HL-60/S4 (cell line): Measurements from ENCODE around the gene THSD4.

Experiments used
- in situ Hi-C: fragments of 300-500 bp; cut with MboI; formaldehyde crosslinking; loops from 2 replicates; pipeline ENCODE4 v1.14.3; 2022; ENCODE audit warnings: low sequenced_read_pairs

Gene THSD4

DNA sequence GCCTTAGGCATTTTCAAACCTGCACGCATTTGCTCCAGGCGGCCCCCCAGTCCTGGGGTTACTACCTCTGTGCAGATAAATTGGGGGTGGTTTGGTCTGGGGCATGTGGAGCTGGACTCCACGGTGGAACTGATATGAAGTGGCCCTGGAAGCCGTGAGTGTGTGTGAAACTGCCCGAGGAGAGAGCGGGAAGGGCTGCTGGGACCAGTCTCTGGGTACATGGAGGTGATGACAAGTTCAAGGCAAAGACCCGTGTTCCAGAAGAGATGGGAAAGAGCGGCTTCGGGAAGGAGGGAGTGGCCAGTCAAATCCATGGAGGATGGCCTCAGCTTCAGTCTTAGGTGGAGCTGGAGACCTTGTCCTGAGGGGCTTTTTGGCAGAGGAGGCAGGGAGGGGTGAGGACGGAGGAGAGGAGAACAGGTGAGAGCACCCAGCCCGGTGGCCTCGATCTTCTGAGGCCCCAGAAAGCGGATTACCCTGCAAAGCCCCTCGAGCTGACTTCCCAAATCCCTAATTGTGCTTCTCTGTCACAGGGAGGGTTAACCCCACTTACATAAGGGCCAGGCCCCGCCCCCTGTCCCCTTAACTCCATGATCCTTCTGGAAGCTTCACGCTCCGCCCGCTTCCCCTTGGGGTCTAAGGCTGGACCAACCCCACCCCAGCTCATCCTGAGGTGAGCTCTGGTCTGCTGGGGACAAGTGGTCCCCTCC, 693.2 kb downstream of the THSD4 start:
- in situ Hi-C loops, result no loop called here

DNA sequence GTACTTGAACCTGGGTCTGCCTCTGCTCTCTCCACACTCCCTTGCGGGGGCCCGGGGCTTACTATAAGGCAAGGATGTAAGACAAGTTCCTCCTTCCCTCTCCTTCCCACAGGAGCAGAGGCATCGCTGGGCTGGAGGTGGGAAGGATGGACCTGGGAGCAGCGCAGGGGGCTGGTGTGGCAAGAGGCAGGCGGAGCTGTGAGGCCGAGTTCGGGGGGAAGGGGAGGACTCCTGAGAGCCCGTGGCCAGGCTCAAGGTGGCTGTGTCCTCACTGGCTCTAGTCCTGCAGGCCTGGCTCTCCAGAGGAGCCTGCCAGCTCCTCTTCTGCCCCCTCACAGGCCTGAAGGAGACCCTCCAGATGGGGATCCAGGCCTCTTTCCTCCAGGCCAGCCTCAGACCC, 694.1 kb downstream of the THSD4 start:
- in situ Hi-C loops, result no loop called here

DNA sequence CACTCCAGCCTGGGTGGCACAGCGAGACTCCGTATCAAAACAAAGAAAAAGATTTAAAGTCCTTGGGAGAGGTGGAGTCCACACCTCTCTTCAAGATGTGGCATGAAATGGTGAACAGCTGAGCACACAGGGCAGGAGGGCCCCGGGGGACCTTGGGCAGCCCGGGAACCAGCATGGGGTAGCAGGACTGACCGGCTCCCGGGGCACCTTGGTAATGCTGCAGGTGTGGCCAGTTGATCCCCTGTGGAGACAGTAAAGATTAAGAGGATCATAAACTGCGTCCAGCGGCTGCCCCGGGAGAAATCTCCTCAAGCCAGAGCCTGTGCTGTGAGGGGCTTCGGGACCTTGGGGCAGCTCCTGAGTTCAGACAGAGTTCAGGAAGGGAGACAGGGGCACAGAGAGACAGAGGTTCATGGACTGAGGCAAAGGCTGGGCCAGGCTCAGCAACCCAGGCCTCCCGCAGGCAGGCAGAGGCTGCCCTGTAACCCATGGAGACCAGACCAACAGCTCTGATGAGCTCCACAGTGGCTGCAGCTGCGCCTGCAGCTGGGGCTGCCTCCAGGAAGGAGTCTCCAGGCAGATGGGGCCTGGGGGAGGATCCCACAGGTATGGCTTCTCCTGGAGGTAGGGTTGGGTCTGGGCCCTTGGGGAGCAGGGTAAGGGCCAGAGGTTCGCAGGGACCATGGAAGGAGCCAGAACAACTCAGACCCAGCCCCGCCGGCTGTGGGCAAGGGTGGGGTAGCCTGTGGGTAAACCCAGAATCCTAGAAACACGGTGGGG, 695.2 kb downstream of the THSD4 start, which contains the start of gene NR2E3:
TSS of gene NR2E3 (plus strand) at position 299 of the 780 bp plus-strand sequence. CDS start at position 489, 190 bp downstream.
- in situ Hi-C loops, result no loop called here

DNA sequence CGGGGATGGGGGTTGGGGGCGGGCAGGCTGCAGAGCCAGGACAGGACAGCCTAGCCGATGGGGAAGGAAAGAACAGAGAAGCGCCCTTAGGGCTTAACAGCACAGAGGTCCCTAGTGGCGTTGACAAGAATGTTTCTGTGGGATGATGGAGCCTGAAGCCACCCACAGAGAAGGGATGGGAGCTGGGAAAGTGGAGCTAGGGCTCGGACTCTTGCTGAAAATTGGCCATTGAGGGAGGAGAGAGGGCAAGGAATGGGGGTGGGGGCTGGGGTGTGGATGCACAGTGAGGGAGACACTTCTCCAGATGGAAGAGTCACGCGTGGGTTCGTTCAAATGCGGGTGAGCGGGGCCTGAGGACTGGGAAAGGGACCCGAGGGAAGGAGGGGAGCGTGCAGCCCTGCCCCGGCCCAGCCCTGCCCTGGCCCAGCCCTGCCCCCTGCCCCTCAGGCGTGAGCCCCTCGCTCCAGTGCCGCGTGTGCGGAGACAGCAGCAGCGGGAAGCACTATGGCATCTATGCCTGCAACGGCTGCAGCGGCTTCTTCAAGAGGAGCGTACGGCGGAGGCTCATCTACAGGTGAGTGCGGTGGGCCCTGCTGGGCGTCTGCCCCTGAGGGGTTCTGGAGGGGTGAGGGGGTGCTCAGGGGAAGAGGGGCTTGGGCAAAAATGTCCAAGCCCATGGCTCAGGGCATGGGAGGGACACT, 695.9 kb downstream of the THSD4 start:
- in situ Hi-C loops, result no loop called here

DNA sequence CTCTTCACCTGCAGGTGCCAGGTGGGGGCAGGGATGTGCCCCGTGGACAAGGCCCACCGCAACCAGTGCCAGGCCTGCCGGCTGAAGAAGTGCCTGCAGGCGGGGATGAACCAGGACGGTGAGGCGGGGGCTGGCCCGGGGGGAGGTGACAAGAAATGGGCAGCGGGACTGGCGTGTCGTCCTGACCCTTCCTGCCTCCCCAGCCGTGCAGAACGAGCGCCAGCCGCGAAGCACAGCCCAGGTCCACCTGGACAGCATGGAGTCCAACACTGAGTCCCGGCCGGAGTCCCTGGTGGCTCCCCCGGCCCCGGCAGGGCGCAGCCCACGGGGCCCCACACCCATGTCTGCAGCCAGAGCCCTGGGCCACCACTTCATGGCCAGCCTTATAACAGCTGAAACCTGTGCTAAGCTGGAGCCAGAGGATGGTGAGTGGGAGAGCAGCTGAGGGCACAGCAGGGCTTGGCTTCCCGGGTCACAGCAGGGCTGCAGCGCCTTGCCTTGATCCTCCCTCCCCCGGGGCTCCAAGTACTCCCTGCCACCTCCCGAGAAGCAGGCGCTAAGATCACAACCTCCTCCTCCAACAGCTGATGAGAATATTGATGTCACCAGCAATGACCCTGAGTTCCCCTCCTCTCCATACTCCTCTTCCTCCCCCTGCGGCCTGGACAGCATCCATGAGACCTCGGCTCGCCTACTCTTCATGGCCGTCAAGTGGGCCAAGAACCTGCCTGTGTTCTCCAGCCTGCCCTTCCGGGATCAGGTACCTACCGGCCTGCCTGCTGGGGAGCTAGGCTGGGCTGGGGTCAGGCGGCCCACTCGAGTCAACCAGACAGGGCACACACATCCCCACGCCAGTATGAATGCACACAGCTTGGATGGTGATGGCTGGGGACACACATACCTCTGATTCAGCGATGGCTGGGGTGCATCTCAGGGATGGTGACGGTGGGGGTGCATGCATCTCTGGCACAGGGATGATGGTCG, 696.8 kb downstream of the THSD4 start:
- in situ Hi-C loops, result no loop called here

DNA sequence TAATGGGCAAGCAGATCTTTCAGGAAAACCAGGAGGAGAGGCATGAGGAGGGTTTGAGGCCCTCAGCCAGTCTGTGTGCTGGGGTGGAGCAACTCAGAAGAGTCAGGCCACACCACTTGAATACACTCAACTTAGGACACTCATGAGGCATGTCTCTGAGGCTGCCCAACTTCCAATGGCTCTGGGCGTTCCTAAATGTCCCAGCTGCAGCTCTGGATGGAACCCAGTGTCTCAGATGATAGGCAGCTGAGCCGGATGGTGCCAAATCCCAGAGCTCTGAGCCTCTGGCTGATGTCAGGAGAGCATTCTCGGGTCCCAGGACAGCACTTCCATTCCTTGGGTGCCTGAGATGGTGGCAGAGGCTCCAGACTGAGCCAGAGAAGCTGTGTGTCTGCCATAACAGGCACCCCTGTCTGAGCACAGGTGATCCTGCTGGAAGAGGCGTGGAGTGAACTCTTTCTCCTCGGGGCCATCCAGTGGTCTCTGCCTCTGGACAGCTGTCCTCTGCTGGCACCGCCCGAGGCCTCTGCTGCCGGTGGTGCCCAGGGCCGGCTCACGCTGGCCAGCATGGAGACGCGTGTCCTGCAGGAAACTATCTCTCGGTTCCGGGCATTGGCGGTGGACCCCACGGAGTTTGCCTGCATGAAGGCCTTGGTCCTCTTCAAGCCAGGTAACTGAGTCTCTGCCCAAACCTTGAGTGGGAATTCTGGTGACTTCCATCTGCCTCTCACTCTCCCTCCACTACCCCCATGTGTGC, 697.9 kb downstream of the THSD4 start:
- in situ Hi-C loops, result no loop called here

DNA sequence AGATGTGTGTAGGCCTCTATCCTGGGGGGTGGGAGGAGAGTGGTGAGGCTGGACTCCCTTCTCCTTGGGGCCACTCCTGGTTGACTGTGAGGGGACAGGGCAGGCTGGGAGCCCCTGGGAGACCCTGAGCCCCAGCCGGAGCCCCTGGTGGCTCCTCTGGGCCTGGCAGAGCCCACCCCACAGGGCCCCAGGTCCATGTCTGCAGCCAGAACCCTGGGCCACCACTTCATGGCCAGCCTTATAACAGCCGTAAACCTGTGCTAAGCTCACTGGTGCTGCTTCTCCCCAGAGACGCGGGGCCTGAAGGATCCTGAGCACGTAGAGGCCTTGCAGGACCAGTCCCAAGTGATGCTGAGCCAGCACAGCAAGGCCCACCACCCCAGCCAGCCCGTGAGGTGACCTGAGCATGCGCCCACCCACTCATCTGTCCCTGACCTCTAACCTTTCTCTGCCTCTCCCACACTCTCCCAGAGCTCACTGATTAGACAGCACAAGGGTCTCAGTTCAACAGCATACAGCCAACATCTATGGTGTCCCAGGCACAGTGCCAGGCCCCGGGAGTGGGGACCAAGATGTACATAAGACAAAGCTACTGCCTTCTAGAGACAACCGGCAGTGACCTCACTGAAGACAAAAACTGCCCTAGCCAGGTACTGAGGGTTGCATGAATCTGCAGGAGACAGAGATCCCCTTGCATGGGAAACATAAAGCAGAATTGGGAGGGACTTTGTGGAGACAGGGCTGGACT, 698.6 kb downstream of the THSD4 start:
- in situ Hi-C loops, result no loop called here

DNA sequence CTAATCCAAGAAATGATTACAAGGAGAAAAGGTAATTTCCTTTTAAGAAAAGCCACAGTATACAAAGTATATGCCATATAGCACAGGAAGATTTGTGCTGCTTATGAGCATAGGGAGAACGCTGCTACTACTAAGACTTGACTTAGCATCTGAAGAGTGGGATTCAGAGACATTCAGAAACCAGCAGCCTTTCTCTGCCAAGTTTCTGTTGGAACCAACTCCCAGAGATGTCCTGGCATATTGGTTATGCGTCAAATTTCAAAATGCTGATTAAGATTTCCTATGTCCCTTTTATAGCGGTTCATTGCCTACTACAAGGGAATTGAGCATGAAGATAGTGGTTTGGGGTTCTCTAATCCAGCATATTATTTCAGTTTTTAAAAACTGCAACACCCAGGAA, 700.0 kb downstream of the THSD4 start:
- in situ Hi-C loops, result no loop called here

DNA sequence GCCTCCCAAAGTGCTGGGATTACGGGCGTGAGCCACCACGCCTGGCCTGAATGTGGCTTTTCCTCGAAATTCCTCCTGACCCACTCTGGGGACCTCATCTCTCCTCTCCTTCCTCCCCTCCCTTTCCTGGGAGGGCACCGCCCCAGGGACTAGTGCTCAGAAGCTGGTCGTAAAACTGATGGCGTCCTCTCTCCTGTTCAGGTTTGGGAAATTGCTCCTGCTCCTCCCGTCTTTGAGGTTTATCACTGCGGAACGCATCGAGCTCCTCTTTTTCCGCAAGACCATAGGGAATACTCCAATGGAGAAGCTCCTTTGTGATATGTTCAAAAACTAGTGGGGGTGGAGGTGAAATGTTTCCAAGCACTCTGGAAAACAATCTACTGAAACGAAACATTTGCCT, 702.1 kb downstream of the THSD4 start:
- in situ Hi-C loops, result no loop called here

DNA sequence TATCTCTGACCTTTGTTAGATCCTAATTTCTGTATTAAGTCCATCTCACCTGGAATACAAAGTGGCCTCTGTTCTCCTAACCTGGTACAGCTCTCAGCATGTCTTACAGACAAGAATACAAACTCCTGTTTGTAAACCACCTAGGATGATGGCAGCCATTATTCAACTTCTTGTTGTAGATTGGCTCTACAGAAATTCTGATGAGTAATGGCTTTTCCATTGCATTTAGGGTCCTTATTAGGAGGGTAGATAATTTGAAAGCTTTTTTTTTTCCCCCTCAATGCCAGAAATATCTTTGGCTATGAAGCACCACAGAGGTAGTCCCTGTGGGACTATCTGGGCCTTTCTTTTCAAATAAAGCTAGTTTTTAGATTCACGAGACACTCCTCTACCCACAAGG, 704.9 kb downstream of the THSD4 start:
- in situ Hi-C loops, result no loop called here

DNA sequence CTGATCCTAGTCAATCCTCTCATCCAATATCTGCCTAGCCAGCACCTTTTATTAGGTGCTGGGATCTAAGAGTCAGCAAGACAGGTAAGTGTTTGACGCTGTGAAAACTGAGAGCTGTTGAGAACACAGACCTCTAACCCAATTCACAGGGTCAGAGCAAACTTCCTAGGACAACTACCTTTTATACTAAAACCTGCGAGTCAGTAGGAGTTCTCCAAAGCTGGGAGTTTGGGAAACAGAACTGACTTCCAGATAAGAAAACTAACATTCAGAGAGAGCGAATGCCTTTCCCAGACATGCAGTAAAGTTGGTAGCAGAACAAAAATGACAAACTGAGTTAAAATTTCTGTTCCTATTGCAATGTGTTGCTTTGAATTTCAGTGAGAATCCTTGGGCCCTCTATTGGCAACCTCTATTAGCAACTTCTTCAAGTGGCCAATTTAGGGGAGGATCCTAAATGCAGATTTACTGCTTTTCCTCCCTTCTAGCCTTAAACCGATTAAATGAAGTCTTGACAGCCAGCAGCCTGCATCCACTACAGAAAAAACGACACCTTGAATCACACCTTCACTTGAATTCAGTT, 706.4 kb downstream of the THSD4 start:
- in situ Hi-C loops, result no loop called here

DNA sequence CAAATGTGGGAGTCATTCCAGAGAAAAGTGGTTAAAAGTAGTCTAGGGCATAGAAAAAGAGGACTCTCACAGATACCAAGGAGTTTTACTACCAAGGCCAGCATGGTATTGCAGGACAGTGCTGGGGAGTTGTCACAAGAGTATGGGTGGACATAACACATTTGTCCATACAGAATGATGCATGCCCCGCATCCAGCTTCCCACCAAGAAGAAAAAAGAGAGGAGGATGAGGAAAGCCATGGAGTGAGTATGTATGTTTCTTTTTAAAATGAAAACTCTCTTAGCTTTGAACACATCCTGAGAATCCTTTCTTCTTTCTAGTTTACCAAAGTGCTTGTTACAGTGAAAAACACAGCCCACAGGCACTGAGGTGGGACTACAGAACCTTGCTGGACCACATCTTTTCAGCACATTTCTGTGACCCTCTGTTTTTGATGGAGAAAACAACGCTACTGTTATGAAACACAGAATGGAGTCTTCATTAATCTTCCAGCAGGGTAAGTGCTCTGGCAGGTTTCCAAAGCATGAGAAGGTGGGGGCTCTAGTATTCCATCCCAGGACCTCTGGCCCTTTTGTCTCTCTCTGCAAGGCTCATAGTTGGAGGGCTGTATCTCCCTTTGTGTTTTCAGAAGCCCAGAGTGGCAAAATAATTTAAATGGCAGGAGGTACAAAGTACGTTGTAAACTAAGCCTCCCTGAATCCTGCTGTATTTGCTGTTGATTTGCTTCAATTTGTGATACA, 707.8 kb downstream of the THSD4 start:
- in situ Hi-C loops, result no loop called here

DNA sequence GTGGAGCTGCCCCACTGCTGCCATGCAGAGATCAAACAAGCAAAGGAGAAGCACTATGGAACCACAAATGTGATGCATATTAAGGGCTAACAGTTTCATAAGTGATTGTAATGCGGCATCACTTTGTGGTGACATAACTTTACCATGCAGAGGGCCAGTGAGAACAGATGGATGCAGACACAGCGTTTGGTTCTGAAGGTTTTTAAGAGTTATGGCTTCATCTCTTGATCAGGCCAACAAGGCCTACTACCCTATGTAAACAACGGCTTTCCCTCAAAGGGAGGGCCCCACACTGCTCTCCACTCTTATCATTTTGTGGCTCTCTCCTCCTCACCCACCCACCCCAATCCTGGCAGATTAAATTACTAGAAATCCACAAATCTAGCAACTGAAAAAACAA, 708.5 kb downstream of the THSD4 start:
- in situ Hi-C loops, result no loop called here

DNA sequence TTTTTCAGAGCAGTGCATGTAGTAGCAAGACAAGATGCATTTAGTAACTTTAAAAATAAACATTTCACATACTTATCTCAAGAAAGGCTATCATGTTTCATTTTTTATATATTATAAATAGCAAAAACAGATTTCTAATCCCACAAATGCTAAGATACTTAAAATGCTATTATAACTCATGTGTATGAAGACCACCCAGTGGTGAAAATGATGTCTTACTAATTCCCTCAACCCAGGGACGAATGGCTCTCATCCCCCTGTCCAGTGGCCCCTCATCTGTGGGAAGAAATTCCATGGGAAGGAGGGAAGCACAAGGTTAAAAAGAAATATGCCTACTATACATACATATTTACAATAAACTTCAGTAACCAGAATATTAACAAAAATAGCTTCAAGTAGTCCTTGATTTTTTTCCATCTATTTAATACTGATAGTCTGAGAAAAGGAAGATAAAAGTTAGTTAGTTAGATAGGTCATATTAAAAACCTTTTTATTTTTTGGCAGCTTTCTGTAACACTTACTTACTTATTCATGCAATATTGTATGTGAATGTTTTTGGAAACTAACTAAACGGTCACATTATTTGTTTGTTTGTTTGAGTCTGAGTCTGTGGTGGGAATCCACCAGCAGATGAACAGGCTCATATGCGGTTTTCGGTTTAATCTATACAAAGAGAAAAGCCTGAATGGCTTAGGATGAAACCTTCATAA, 709.9 kb downstream of the THSD4 start:
- in situ Hi-C loops, result no loop called here

DNA sequence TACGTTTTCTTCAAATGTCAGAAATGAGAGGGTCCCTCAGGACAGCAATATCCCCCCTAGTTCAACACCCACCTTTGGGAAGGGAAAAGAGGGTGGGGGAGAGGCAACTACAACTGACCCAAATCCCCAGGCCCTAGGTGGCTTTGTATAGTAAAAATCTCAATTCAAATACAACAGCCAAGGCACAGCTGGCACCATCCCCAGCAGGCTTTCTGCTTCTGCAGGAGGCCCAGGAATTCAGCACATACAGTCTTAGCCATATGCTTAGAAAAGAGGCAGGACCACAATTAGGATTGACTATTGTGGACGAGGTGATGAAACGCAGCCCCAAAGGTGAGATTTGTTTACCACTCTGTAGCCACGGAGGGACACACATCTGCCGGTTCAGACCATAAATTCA, 710.9 kb downstream of the THSD4 start:
- in situ Hi-C loops, result no loop called here

DNA sequence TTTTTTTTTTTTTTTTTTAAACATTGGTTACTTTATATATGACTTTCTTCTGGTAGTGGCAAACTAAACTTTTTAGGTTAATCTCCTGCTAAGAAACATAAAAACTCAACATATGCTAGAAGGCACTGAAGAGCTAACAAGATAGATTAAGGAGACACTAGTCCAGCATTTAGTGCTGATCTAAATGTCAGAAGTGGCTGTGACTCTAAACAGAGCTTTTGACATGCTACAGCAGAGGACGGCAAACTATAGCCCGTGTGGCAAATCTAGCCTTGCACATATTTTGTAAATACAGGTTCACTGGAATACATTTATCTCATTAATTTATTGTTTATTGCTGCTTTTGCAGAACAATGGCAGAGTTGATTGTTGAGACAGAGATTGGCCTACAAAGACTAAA, 715.7 kb downstream of the THSD4 start:
- in situ Hi-C loops, result no loop called here
